GM18868 (cell line): ENCODE results near the gene ACTN1.
A peak's percentile ranks its signal among the peaks of the same experiment; 100 is the strongest.

Experiments used
- ATAC-seq: cut with Tn5 transposase; IDR thresholded peaks from one replicate; pipeline ENCODE4 v1.9.1; 2021; ENCODE audit warnings: mild to moderate bottlenecking, moderate library complexity; ENCODE audit not compliant: unreplicated experiment

The ACTN1 gene

GRCh38 chr14:68919129-68919927 lies 59.8 kb downstream of the ACTN1 start:
- ATAC-seq = no peak

- no peak for ATAC-seq
Observed at GRCh38 chr14:68918612-68919011, 60.5 kb downstream of the ACTN1 start.

DNA sequence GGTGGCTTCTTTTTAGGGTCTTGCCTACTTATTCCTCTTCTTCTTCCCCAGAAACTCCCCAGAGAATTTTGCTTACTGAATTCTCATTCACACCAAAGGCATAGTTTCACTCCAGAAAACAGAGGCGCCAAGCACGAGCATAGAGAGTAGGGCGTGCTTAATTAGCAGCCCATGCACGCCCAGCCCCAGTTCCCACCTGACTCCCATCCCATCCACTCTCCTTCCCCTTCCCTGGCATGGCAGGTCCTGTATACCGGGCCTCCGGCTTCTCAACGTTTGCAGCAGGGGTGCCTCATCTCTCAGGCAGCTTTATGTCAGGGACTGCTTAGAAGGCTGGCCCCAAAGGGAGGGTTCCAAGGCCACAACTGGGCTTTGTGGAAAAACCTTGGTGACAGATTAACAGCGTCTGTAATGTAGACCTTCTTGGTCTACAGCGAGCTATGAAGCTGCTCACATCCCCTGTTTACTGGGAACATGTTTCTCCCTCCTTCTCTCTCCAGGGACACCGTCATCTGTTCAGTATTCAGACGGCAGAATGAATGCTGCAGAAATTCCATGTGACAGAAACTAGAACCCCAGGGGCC lies 62.7 kb downstream of the ACTN1 start:
- ATAC-seq = no peak

GRCh38 chr14:68913516-68913915 lies 65.6 kb downstream of the ACTN1 start:
- no peak for ATAC-seq

DNA sequence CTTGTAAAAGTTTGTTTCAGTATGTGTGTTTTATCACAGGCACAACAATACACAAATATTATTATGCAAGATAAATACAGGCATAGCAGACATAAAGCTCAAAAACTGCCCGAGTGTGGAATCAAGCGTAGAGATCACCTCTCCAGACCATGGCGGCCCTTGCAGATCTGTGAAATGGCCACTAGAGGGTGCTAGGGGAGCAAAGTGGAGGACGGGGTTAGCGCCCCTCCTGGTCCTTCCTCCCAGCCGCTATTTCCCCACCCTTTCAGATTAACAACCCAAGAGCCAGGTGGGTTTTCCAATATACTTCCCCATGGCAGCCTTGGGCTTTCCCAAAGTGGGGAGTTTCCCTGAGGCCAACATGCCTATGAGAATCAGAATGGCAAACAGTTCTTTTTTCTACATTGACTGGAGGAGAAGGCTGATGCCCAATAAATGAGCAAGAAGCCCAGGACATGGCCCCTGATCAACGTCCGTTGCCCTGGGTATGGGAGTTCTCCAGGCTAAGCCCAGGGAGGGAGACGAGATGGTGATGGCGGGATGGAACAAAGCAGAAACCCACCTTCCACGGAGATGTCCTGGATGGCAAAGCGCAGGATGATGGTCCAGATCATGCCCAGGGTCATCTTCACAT lies 67.4 kb downstream of the ACTN1 start:
- peak; percentile 58 for ATAC-seq

GRCh38 chr14:68910540-68910939 lies 68.6 kb downstream of the ACTN1 start:
- ATAC-seq = no peak

DNA sequence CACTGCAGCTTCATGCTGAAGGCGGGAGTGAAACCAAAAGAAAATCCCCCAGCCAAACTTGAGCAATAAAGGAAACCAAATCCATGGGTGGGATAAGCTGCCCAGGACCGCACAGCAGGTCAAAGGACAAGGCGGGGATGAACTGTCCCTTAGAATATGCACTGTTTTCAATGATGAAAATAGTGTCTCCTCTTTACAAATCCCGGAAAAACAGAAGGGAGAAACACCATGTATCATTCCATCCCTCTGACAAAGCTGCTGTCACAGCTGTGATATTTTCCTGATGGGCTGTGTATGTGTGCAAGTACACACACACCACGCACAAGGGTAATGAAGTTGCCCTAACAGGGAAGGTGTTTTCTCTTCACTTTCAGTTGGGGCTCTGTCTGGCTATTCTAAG lies 70.3 kb downstream of the ACTN1 start:
- no peak for ATAC-seq

DNA sequence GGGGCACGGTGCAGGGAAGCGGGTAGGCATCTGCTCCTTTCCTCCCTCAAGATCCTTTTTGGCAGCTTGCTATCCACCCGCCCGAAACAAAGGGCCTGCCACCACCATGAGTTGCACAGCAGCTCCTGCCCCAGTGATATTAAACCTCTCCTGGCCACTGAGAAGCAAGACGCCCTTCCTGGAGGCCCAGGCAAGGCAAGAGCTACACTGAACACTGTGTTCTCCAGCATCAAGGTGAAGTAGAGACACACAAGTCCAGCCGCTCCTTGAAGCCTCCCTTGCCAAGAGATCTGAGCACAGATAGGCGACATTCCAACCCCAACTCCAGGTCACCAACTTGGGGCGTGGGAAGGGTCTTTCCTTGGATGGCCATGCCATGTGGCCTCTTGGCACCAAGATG lies 70.9 kb downstream of the ACTN1 start:
- no peak for ATAC-seq

GRCh38 chr14:68906439-68906838 lies 72.7 kb downstream of the ACTN1 start:
- ATAC-seq = no peak

DNA sequence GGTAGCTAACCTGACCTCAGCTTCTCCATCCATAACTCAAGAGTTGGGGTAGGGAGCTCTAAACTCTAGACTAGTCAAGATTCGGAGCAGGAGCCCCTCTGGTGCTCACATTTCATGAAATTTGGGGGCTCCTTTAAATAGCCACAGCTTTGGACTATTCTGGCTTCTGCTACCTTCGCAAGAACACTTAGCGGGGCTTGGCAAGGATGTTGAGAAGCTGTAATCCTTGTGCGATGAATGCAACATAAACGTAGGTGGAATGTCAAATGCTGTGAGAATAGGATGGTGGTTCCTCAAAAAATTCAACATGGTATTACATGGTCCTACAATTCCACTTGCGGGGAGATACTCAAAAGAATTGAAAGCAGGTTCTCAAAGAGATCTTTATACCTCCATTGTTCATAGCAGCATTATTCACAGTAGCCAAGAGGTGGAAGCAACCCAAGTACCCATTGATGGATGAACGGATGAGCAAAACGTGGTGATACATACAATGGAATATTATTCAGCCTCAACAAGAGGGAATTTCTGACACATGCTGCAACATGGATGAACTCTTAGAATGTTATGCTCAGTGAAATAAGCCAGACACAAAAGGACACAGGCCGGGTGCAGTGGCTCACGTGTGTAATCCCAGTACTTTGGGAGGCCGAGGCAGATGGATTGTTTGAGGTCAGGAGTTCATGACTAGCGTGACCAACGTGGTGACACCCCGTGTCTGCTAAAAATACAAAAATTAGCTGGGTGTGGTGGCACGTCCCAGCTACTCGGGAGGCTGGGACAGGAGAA lies 73.8 kb downstream of the ACTN1 start:
- no peak for ATAC-seq

DNA sequence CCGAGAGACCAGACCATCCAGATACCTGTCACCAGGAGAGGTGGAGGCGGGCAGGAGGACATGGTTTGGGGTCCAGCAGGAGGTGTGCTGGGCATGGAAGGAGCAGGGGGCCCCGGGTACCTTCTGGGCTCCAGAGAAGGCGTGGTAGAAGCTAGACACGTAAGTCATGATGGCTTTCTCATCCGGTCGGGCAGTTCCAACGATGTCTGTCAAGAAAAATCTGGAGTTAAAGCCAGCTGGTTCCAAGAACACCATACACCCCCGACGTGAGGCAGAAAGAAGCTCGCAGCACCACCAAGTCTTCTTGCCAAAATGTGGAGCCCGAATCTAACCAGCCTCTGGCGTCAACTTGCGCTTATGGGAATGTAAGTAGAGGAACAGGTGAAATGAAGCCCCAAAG lies 76.7 kb downstream of the ACTN1 start:
- ATAC-seq = no peak

DNA sequence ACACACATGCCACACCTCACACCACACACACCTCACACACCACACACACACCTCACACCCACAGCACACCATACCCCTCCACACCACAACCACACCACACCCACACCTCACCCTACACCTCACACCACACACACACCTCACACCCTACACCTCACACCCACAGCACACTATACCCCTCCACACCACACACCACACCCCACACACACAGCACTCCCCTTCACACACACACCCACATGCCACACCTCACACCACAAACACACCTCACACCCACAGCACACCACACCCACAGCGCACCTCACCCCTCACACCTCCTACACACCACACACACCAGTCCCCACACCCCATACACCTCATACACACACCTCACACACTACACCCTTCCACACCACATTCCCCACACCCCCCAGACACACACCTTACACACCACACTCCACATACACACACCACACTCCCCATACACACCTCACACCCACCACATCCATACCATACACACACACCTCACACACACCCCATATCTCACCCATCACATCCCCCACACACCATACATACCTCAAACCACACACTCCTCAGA lies 80.0 kb downstream of the ACTN1 start:
- ATAC-seq = no peak

- ATAC-seq = no peak
Observed at GRCh38 chr14:68898248-68899032, 80.7 kb downstream of the ACTN1 start.

GRCh38 chr14:68897559-68898155 lies 81.4 kb downstream of the ACTN1 start:
- no peak for ATAC-seq

DNA sequence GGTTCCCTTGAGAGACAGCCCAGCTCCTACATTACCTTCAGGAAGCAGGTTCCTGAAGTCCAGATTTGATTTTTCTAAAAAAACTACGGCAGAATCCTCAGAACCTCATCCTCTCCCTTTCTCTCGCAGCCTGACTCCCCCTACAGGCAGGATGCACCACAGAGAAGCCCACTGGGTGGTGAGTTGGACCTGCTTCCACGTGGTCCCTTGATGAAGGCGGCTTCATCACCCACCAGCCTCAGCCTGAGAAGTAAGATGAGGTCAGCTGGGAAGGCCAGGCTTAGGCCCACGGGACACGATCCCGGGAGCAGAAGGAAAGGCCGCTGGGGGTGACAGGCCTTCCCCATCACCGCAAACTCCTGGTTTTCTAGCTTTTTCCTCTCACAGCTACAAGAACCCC lies 83.0 kb downstream of the ACTN1 start:
- ATAC-seq = no peak

GRCh38 chr14:68894802-68895703 lies 84.0 kb downstream of the ACTN1 start:
- no peak for ATAC-seq

- no peak for ATAC-seq
Observed at GRCh38 chr14:68894123-68894522, 85.0 kb downstream of the ACTN1 start.

DNA sequence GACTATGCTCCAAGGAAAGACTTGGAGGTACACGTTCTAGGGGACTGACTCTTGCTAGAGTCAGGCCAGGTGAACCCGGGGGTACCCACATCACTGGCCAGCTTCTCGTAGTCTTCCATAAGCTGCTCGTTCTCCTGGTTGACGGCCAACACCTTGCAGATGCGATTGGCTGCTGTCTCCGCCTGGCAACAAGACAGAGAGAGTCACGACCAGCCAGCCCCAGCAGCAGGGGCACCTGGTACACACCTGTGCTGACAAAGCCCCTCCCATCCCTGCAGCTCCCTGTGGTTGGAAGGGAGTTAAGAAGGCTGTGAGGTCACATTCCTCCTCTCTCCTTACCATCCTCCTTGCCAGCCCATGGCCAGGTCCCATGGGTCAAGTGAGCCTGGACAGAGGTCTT lies 85.5 kb downstream of the ACTN1 start:
- ATAC-seq = no peak

GRCh38 chr14:68892961-68893360 lies 86.1 kb downstream of the ACTN1 start:
- ATAC-seq = no peak
